GM19238 (cell line): ENCODE data around the gene UQCR11.

ENCODE experiments used
- DNase-seq: peaks from one replicate; pipeline ENCODE4 v3.0.0; 2011; ENCODE audit warnings: low spot score; ENCODE audit not compliant: insufficient read length

UQCR11 gene

GRCh38 chr19:1636325-1637236 lies 31.3 kb upstream of the UQCR11 start:
- no peak for DNase-seq

DNA sequence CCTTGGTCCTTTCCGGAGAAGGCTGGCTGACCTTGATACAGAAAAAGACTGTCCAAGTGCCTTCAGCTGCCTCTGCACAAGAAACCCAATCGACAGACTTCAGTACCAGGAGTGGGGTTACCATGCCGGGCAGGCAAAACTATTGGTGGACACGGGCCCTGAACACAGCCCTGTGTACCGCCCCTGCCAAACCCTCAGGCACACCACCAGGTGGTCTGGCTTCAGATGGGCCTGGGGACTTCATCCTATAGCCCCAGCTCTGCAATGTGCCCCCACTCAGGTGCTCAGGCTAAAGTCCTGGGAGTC lies 29.6 kb upstream of the UQCR11 start:
- DNase-seq = no peak

DNA sequence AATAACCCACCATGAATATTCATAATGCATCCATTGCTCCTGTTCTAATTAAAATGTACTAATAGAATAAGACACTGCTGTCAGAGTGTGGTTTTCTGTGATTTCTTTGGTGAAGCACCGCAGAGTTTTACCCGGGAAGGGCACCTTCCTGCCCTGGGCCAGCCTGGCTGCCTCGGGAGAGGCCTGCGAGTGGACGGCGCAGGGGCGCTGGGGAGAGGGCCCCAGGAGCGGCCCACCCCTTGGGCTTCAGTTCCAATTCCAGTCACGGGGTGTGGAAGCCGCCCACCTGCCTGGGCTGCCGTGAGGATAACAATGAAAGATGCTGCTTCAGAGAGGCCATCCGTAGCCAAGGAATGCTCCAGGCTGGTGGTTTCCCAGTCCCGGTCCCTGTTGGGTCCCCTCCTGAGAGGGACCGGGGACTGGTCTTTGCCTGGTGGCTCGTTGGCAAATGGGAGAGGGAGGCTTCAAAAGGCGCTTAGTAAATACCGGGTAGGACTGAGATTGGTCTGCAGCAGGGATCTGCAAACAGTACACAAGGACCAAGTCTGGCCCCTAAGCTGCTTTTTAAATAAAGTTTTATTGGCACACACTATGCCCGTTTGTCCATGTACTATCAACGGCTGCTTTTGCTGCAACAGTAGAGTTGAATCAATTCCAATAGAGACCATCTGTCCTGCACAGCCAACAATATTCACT lies 29.1 kb upstream of the UQCR11 start:
- no peak for DNase-seq

DNA sequence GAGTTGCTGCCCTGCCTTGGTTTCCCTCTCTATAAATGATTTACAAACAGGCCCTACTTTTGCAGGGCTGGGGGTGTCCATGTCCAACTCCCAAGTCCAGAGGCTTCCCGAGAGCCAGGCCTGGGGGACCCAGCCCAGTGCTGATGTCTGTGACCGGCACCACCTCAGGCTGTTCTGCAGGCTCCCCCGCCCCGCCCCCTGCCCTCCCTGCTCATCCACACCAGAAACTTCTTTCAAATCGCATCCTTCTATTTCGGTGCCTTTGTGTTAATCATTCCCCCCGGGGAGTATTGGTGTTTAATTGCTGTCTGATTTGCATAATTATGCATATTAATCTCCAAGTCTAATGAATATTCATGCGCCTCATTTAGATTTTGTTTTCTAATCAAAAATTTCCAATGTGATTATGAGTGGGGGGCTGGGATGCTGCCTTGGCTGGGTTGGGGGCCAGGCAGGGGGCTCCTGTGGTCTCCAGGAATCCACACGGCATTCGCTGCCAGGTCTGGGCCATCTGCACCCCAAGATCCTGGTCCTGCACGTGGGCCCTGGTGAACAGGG lies 28.1 kb upstream of the UQCR11 start:
- no peak for DNase-seq

GRCh38 chr19:1632462-1633268 lies 27.4 kb upstream of the UQCR11 start:
- DNase-seq = no peak

GRCh38 chr19:1631557-1632100 lies 26.4 kb upstream of the UQCR11 start:
- no peak for DNase-seq

GRCh38 chr19:1630811-1631210 lies 25.5 kb upstream of the UQCR11 start:
- DNase-seq = no peak

- no peak for DNase-seq
Observed at GRCh38 chr19:1630012-1630411, 24.8 kb upstream of the UQCR11 start.

- DNase-seq = no peak
Observed at GRCh38 chr19:1629256-1629808, 24.1 kb upstream of the UQCR11 start.

DNA sequence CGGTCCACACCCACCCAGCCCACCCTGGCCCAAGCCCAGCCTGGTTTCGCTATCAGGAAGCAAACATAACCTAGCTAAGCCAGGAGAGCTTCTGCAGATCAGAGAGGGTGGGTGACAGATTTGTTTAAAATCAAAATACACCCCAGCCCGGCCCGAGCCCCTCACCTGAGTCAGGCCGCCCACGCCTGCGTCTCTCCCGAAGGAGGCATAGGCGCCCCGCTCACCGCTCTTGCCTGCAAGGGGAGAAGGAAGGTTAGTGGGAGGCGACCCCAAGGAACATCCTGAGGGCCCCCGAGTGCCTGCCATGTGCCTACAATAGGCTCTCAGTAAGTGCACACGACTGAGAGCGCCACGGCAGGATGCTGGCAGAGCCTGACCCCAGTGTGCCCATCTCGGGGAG lies 21.9 kb upstream of the UQCR11 start:
- no peak for DNase-seq

DNA sequence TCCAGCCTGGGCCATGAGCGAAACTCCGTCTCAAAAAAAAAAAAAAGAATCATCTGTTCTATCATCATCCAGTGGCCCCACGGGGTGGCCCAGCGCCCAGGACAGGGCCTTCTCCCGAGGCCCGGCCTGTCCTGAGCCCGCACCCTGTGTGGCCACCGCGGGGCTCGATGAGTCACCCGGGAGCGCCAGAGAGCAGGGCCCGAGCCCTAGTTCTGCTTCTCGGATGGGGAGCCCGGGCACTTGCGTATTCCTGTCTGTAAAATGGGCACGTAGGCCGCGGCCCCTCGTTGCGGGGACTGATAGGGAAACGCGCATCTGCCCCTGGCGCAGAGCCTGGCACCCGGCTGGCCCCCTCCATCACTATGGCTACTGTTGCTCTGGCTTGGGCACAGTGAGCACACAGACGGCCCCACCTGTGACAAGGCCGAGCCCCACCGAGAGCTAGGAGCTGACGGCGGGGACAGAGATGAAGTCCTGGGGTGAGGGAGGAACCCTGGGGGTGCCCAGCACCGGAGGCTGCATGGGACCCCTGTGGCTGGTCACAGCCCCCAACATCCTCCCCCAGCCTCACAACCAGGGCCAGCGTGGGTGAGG lies 21.3 kb upstream of the UQCR11 start:
- no peak for DNase-seq

DNA sequence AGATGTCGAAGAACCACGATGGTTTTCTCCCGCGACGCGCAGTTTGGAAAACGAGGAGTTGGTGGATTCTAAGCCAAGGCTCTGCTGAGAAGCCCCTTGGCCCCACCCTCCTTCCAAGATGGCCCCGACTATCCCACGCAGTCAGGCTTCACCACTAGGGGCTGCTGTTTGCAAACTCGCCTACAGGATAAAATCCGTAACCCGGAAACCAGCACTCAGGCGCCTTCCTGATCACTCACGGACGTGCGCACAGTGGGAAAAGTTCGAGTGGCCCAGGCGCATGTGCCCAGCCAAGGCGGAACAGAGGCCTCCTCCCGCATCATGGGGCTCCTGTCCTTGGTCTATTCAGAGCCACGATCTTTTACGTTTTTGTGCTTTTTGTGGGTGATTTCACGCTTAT lies 19.2 kb upstream of the UQCR11 start:
- DNase-seq = peak; percentile 74

DNA sequence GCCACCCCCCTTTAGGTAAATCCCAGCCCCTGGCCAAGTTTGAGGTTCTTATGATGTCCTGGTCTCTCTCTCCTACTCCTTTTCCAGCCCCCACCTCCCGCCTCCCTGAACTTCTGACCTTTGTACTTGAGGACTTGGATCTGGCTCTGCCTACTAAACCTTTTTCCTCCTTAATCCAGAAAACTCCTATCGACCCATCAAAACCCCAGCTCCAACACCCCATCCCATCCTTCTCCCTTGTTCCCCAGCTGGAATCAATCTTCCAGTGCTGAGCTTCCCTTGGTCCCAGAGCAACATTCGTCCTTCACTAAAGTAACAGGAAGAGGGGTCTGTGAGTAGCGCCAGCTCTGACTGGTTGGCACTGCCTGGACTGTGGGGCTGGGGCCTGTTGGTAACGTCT lies 17.3 kb upstream of the UQCR11 start:
- no peak for DNase-seq

GRCh38 chr19:1622007-1622406 lies 16.7 kb upstream of the UQCR11 start:
- DNase-seq = no peak

DNA sequence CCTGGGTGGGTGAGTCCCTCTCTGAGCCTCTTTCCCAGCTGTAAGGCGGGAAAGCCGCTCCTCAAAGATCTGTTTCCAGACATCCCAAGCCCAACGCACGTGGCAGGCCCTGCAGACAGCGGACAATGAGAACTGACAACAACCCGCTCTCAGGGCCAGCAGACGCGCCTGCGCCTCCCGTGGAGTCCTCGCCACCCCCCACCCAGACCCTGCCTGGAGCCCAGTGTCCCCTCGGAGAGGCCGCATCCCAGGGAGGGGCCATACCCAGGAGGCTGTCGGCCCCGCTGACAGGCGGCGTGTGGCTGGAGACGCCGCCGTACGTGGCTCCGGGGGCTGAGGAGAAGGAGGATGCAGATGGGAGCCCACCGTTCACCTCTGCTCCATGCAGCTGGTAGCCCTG lies 16.3 kb upstream of the UQCR11 start:
- no peak for DNase-seq

- DNase-seq = no peak
Observed at GRCh38 chr19:1621021-1621420, 15.8 kb upstream of the UQCR11 start.

DNA sequence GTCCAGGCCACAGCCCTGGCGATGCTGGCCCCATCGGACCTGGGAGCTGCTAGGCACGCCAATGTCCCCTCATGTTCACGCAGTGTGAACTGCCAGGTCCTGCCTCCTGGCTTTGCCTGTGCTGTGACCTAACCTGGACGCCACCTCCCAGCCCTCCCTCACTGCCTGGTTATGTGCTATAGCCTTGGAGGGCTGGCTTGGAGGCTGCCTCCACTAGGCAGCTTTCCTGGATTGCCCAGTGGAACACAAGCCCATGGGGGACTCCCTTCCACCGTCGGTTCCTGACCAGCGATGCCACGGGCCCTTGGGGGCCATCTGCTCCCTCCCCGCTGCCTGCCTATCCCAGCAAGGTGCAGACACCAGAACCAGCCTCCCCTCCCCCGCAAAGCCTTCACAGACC lies 15.2 kb upstream of the UQCR11 start:
- DNase-seq = no peak

GRCh38 chr19:1619703-1620102 lies 14.4 kb upstream of the UQCR11 start:
- DNase-seq = no peak

- no peak for DNase-seq
Observed at GRCh38 chr19:1619094-1619439, 13.8 kb upstream of the UQCR11 start.

DNA sequence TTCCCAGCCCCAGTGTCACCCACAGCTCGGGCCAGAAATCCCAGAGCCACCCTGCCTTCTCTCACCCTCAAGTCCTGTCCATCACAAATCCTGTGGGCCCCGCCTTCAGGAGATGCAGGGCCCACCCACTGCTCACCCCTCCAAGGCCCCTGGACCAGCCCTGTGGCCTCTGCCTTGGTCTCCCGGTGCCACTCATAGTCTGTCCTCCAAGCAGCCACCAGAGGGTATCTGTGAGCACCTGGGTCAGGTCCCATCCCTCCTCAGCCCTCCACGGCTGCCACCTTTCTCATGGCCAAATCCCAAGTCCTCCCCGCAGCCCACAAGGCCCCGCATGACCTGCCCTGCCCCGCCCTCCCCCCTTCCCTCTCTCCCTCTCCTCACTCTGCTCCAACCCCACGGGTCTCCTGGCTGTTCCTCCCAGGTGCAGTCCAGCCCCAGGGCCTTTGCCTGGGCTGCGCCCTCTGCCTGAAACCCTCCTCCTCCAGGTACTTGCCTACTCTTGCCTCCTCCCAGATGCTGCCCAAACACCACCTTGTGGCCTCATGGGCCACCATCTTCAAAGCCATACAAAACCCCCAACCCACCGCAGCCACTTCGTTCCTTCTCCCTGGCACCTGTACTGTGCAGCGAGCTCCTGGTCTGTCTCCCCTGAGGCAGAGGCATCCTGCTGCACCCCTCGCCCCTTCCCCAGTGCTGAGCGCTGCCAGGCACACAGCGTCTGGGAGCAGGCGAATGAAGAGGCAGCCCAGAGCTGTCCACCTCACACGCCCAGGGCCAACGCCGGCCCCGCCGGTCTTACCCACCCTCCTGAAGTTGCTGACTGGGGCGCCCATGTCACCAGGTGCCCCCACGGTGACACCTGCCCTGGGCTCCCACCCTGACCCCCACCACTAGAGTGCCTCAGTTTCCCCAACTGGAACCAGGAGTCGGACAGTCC lies 13.2 kb upstream of the UQCR11 start:
- peak; percentile 75 for DNase-seq
